ENCODE measurements around the gene COMT. TPM values are rescaled to one million over a fixed set of nuclear protein-coding genes. Genes with fewer than 3 reads are reported as not detected.
A peak's percentile ranks its signal among the peaks of the same experiment; 100 is the strongest.

COMT gene
- polyA plus RNA-seq, 12 donors, result 54.0 to 93.5 (median 66.3) TPM; not detected in 1

GRCh38 chr22:20004464-20004863 is 62.9 kb downstream of the COMT start:
- DNase-seq, result no peak

- DNase-seq, result no peak
Observed at GRCh38 chr22:20008221-20008995, 66.8 kb downstream of the COMT start.

GRCh38 chr22:20009018-20009491 is 67.5 kb downstream of the COMT start:
- no peak for DNase-seq

- DNase-seq, result no peak
Observed at GRCh38 chr22:20009582-20010306, 68.2 kb downstream of the COMT start.

GRCh38 chr22:20010307-20011122 is 68.9 kb downstream of the COMT start:
- no peak for DNase-seq

- no peak for DNase-seq
Observed at GRCh38 chr22:20011123-20011992, 69.8 kb downstream of the COMT start.

GRCh38 chr22:20011993-20012740 is 70.6 kb downstream of the COMT start:
- no peak for DNase-seq

GRCh38 chr22:20012741-20013331 is 71.3 kb downstream of the COMT start:
- no peak for DNase-seq

GRCh38 chr22:20013382-20013871 is 71.9 kb downstream of the COMT start:
- peak; percentile 55 for DNase-seq

- DNase-seq, result no peak
Observed at GRCh38 chr22:20014526-20015186, 73.1 kb downstream of the COMT start.

GRCh38 chr22:20015187-20015625 is 73.6 kb downstream of the COMT start:
- DNase-seq, result no peak

GRCh38 chr22:20015971-20016733 is 74.6 kb downstream of the COMT start:
- no peak for DNase-seq

GRCh38 chr22:20016734-20017621 is 75.4 kb downstream of the COMT start, which contains the start of gene ARVCF:
ARVCF (minus strand) TSS chr22:20016823; CDS start chr22:19990794, 26,029 bp downstream.
- peak; percentile 95 for DNase-seq

- no peak for DNase-seq
Observed at GRCh38 chr22:20017622-20017958, 76.0 kb downstream of the COMT start.

GRCh38 chr22:20018001-20018400 is 76.4 kb downstream of the COMT start:
- no peak for DNase-seq
